ENCODE results near the gene SEZ6. TPM values are rescaled to one million over a fixed set of nuclear protein-coding genes. Genes with fewer than 3 reads are reported as not detected.

SEZ6 gene
- total RNA-seq, 6 donors from 2014 or later, result 0.20 to 0.47 (median 0.30) TPM; not detected in 3

DNA sequence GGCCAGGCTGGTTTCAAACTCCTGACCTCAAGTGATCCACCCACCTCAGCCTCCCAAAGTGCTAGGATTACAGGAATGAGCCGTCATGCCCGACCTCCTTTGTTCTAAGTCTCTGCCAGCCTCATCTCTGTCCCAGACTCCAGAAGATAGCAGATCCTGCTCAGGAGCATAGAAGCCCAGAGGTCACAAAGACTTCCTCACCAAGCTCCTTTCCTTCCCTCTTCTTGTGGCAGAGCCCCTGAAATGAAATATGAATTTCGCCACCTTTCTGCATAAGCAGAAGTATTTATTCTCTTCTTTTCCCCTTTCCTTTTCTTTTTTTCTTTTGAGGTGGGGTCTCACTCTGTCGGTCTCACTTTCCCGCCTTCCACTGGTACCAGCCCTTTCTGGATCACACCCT, 25.7 kb upstream of the SEZ6 start:
- no peak overlapping the region for H3K4me3 ChIP-seq
- no peak for TF ChIP-seq POLR2A (IDR thresholded peaks at IDR 0.05)
- TF ChIP-seq POLR2AphosphoS5 (IDR thresholded peaks at IDR 0.05), result no peak
- TF ChIP-seq EP300 (IDR thresholded peaks at IDR 0.05), result no peak
- TF ChIP-seq CTCF (IDR thresholded peaks at IDR 0.05), result no peak
- no peak overlapping the region for H3K27ac ChIP-seq
- ATAC-seq (ENCODE audit: low FRiP score in 2 of 2), result no peak
- no peaks in the 10 kb centered on the region for H3K27me3 ChIP-seq
- WGBS, 2 donors, result 50 to 55% methylated on average over 5 of the region's 5 CpGs
- H3K36me3 ChIP-seq, result no peaks in the 10 kb centered on the region
- no peaks in the 10 kb centered on the region for H3K4me1 ChIP-seq
- H3K9me3 ChIP-seq, result peaks cover 5 to 13% (median 8%) of the 10 kb centered on the region in 4 donors
- DNase-seq, result no peak

GRCh38 chr17:29024316-29024952, 18.6 kb upstream of the SEZ6 start:
- Histone ChIP-seq H3K27ac (no peak overlapping the region), H3K27me3 (peaks cover 0 to 9% (median 4%) of the 10 kb centered on the region in 4 donors), H3K9me3 (no peaks in the 10 kb centered on the region), H3K36me3 (no peaks in the 10 kb centered on the region), H3K4me3 (no peak overlapping the region), H3K4me1 (peaks cover 3 to 9% (median 8%) of the 10 kb centered on the region in 4 donors)
- 41 to 64% methylated on average over 6 of the region's 6 CpGs for WGBS, 2 donors
- TF ChIP-seq EP300 (IDR thresholded peaks at IDR 0.05) (no peak), POLR2A (IDR thresholded peaks at IDR 0.05) (no peak), CTCF (IDR thresholded peaks at IDR 0.05) (no peak), POLR2AphosphoS5 (IDR thresholded peaks at IDR 0.05) (no peak)
- ATAC-seq (ENCODE audit: low FRiP score in 2 of 2) (peak in 1 of 2 donors; percentile 30), DNase-seq (no peak)

DNA sequence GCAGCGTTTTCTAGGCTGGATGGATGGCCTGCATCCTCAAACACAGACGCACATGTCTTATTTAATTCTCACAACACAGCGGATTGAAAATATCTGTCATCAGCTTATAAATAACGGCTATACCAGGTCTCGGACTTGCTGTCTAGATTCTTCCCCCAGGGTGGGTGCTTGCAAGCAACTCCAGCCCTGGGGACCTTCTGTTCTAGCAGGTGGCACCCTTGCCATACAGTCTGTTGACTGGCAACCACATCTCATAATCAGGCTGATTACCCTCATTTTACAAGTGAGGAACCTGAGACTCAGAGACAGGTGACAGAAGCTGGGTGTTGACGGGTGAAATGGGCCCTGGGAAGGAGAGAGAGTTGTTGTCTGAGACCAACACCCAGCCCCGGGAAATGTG, 16.2 kb upstream of the SEZ6 start:
- ATAC-seq (ENCODE audit: low FRiP score in 2 of 2) (no peak), DNase-seq (no peak)
- Histone ChIP-seq H3K4me3 (no peak overlapping the region), H3K27me3 (peaks cover 0 to 13% (median 4%) of the 10 kb centered on the region in 4 donors), H3K9me3 (no peaks in the 10 kb centered on the region), H3K36me3 (no peaks in the 10 kb centered on the region), H3K4me1 (peaks cover 3 to 11% (median 9%) of the 10 kb centered on the region in 4 donors), H3K27ac (no peak overlapping the region)
- 85 to 92% methylated on average over 7 of the region's 7 CpGs for WGBS, 2 donors
- TF ChIP-seq EP300 (IDR thresholded peaks at IDR 0.05) (no peak), CTCF (IDR thresholded peaks at IDR 0.05) (no peak), POLR2AphosphoS5 (IDR thresholded peaks at IDR 0.05) (no peak), POLR2A (IDR thresholded peaks at IDR 0.05) (no peak)

DNA sequence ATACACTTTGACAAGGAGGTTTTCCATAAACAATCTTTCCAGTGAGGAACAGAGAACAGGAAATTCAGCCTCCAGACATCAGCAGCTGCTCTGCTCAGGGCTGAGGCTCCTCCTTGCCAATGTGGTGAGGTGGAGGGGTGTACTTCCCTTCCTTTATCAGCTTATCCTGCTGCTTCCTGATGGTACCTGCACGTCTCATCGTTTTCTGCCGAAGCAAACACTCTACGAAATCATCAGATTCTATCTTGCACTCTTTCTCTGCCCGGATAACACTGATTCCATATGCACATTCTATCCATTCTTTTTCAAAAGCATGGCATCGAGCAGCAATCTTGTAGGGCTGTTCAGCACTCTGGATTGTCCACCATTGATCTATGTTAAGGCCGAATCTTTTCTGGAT, 15.4 kb upstream of the SEZ6 start:
- Histone ChIP-seq H3K27me3 (peaks cover 0 to 13% (median 4%) of the 10 kb centered on the region in 4 donors), H3K27ac (no peak overlapping the region), H3K36me3 (no peaks in the 10 kb centered on the region), H3K9me3 (no peaks in the 10 kb centered on the region), H3K4me3 (no peak overlapping the region), H3K4me1 (peaks cover 3 to 11% (median 9%) of the 10 kb centered on the region in 4 donors)
- 53 to 58% methylated on average over 7 of the region's 7 CpGs for WGBS, 2 donors
- ATAC-seq (ENCODE audit: low FRiP score in 2 of 2), result no peak
- DNase-seq, result no peak
- TF ChIP-seq POLR2AphosphoS5 (IDR thresholded peaks at IDR 0.05) (no peak), EP300 (IDR thresholded peaks at IDR 0.05) (no peak), CTCF (IDR thresholded peaks at IDR 0.05) (no peak), POLR2A (IDR thresholded peaks at IDR 0.05) (no peak)

DNA sequence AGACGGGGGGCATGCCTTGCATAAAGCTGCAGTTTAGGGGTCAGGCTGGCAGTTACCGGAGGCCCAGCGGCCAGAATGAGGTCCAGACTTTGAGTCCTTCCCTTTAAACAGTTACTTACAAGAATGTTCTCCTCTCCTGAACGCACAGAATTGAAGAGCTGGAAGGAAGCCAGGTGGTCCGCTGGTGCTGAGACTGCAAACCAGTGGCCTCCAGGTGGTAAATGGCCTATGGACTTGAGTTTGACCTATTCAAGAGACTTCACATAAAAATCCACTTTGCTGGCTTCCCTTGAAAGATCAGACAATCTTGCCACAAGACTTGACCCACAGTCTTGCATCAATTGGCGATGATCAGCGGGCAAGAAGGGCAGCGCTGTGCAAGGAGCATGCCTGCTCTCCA, 14.7 kb upstream of the SEZ6 start:
- DNase-seq (no peak), ATAC-seq (ENCODE audit: low FRiP score in 2 of 2) (no peak)
- TF ChIP-seq POLR2A (IDR thresholded peaks at IDR 0.05), result no peak
- no peak for TF ChIP-seq POLR2AphosphoS5 (IDR thresholded peaks at IDR 0.05)
- Histone ChIP-seq H3K36me3 (no peaks in the 10 kb centered on the region), H3K27ac (no peak overlapping the region), H3K9me3 (no peaks in the 10 kb centered on the region), H3K4me3 (no peak overlapping the region), H3K27me3 (peaks cover 0 to 13% (median 4%) of the 10 kb centered on the region in 4 donors), H3K4me1 (peaks cover 3 to 11% (median 9%) of the 10 kb centered on the region in 4 donors)
- 79 to 90% methylated on average over 6 to 8 of the region's 8 CpGs for WGBS, 2 donors
